GM12878 (cell line): ENCODE results near the gene MYMX. TPM values are rescaled to one million over a fixed set of nuclear protein-coding genes. Genes with fewer than 3 reads are reported as not detected.

Source experiments
- ATAC-seq: fragments of 200-7000 bp; cut with Tn5 transposase; 3 replicates; pipeline ENCODE4 v1.9.1; 2020; ENCODE audit warnings: mild to moderate bottlenecking, moderate library complexity
- BruUV-seq: library from RNA; stranded (reverse); fragments of 400-500 nt; replicated peaks from 2 replicates; lab custom pipeline; 2021; lab: Mats Ljungman, UMichigan
- CTCF ChIA-PET: fragments of 300-600 bp; sonication (Branson Sonifier 250); formaldehyde crosslinking; extraction: SDS; loops from one replicate; lab custom pipeline; 2021; ENCODE audit warnings: inconsistent platforms; lab: Yijun Ruan, JAX
- POLR2A ChIA-PET: fragments of 350-600 bp; formaldehyde crosslinking; extraction: SDS; loops from one replicate; lab custom pipeline; 2021; ENCODE audit warnings: inconsistent platforms; lab: Charles Lee
- RAD21 ChIA-PET: fragments of 300-600 bp; sonication (Branson Sonifier 250); formaldehyde crosslinking; loops from one replicate; lab custom pipeline; 2023; ENCODE audit warnings: antibody characterized with exemption; ENCODE audit not compliant: unreplicated experiment; lab: Charles Lee
- SMC1A ChIA-PET: fragments of 300-600 bp; sonication (Branson Sonifier 250); formaldehyde crosslinking; loops from one replicate; lab custom pipeline; 2023; ENCODE audit not compliant: unreplicated experiment, uncharacterized antibody; lab: Charles Lee
- DNase-seq: peaks from one replicate; pipeline ENCODE4 v3.0.0-alpha.2; 2011; ENCODE audit warnings: low read depth, low spot score
- FAIRE-seq: peaks from 3 replicates; lab custom pipeline; 2011; peaks lifted over from hg19 to GRCh38; lab: Jason Lieb, UNC
- H2AFZ ChIP-seq: 2 replicates; pipeline ENCODE4 v1.6.0; 2011; ENCODE audit warnings: low read depth, low read length, control low read depth; ENCODE audit not compliant: control insufficient read depth
- H3K27ac ChIP-seq: 2 replicates; pipeline ENCODE4 v1.5.1; 2011; ENCODE audit warnings: control low read depth; ENCODE audit not compliant: control insufficient read depth, insufficient read depth
- H3K27me3 ChIP-seq, 2 experiments: replicated peaks in 1 of 2; 2 replicates each; pipeline versions ENCODE4 v1.6.0 to v1.6.1; 2011; ENCODE audit warnings: low read length in 1 of 2; ENCODE audit not compliant: control insufficient read depth in 2 of 2, insufficient read depth in 2 of 2
- H3K36me3 ChIP-seq, 2 experiments: 2 replicates each; pipeline ENCODE4 v1.5.1; 2011; ENCODE audit warnings: low read length in 1 of 2; ENCODE audit not compliant: control insufficient read depth in 2 of 2, insufficient read depth in 2 of 2
- H3K4me1 ChIP-seq: 2 replicates; pipeline ENCODE4 v1.6.1; 2011; ENCODE audit warnings: mild to moderate bottlenecking, low read length, moderate library complexity, mixed read lengths; ENCODE audit not compliant: control insufficient read depth, insufficient read depth
- H3K4me2 ChIP-seq: 2 replicates; pipeline ENCODE4 v1.6.0; 2011; ENCODE audit warnings: control low read depth; ENCODE audit not compliant: control insufficient read depth, insufficient read depth
- H3K4me3 ChIP-seq: fragments of 200-600 bp; sonication (generic); 2 replicates; pipeline ENCODE4 v1.5.1; 2016
- H3K79me2 ChIP-seq: 2 replicates; pipeline ENCODE4 v1.6.0; 2011; ENCODE audit warnings: low read length; ENCODE audit not compliant: control insufficient read depth, insufficient read depth
- H3K9ac ChIP-seq: 2 replicates; pipeline ENCODE4 v1.8.0; 2011; ENCODE audit warnings: low read length, control low read depth, mixed read lengths; ENCODE audit not compliant: control insufficient read depth, insufficient read depth
- H3K9me3 ChIP-seq: replicated peaks from 3 replicates; pipeline ENCODE4 v1.5.1; 2011; ENCODE audit warnings: mild to moderate bottlenecking, low read length; ENCODE audit not compliant: control insufficient read depth, insufficient read depth
- H4K20me1 ChIP-seq: 2 replicates; pipeline ENCODE4 v1.6.0; 2011; ENCODE audit not compliant: control insufficient read depth, insufficient read depth
- BCL11A ChIP-seq: IDR thresholded peaks from 2 replicates; pipeline ENCODE4 v1.6.1; 2011; ENCODE audit warnings: low read depth, low read length
- FOXM1 ChIP-seq: IDR thresholded peaks from 2 replicates; pipeline ENCODE4 v1.6.1; 2012; ENCODE audit warnings: low read depth, mild to moderate bottlenecking, inconsistent platforms, low read length, moderate library complexity
- PAX5 ChIP-seq: IDR thresholded peaks from 2 replicates; pipeline ENCODE4 v1.6.1; 2011; ENCODE audit warnings: low read depth, low read length, borderline replicate concordance
- STAT1 ChIP-seq: fragments of 450-650 bp; conservative IDR thresholded peaks from 2 replicates; pipeline ENCODE4 v1.6.1; 2014; ENCODE audit warnings: antibody characterized with exemption, mild to moderate bottlenecking
- USF1 ChIP-seq: IDR thresholded peaks from 2 replicates; pipeline ENCODE4 v1.6.1; 2011; ENCODE audit warnings: borderline replicate concordance, low read depth, mild to moderate bottlenecking, moderate library complexity, mixed read lengths, low read length; ENCODE audit not compliant: insufficient read depth; ENCODE audit errors: extremely low read length
- ZBED1 ChIP-seq: IDR thresholded peaks from 2 replicates; pipeline ENCODE4 v1.6.1; 2016; ENCODE audit warnings: borderline replicate concordance
- ZNF24 ChIP-seq: fragments of 450-650 bp; IDR thresholded peaks from 2 replicates; pipeline ENCODE4 v1.6.1; 2017; ENCODE audit warnings: antibody characterized with exemption, mild to moderate bottlenecking
- WGBS: methylation state at CpG from one replicate; pipeline ENCODE4 v1.1.6; 2016; ENCODE audit warnings: low lambda C conversion rate; ENCODE audit not compliant: insufficient replicate concordance, insufficient coverage; ENCODE audit errors: missing lambda C conversion rate; 5-methylcytosine and 5-hydroxymethylcytosine counted together
- in situ Hi-C: fragments of 300-500 bp; cut with MboI; formaldehyde crosslinking; loops from 9 replicates; pipeline ENCODE4 v1.14.3; 2018; ENCODE audit warnings: mixed read lengths
- intact Hi-C: fragments of 100-400 bp; cut with micrococcal nuclease; formaldehyde crosslinking; loops from one replicate; pipeline ENCODE4 v1.14.2; 2022; ENCODE audit not compliant: unreplicated experiment
- polyA plus RNA-seq, 11 experiments: library from polyadenylated mRNA; depleted of rRNA in 4 of 11; unstranded in 6 of 11; stranded (reverse) in 5 of 11; fragments of >200 nt; fragmentation: Nextera tagmentation in 4 of 11; fragmentation: Illumina TruSeq in 1 of 11; extraction: Ambion mirVana in 4 of 11; extraction: Trizol in 1 of 11; gene quantifications; 1 replicate in 1 of 11; 2 replicates in 10 of 11; pipeline versions ENCODE4 v1.2.1 to v1.2.3, GENCODE V29; 2011 to 2016; ENCODE audit warnings: inconsistent platforms in 2 of 11, missing spikeins in 2 of 11, low read depth in 1 of 11
- total RNA-seq, 4 experiments: library from RNA; depleted of rRNA in 3 of 4; stranded (reverse); fragments of >200 nt in 3 of 4; fragmentation: Illumina TruSeq in 1 of 4; extraction: Trizol in 1 of 4; gene quantifications; 2 replicates each; pipeline versions ENCODE4 v1.2.1 to v1.2.3, GENCODE V29; 2013 to 2021

Gene MYMX
- total and polyA plus RNA-seq, 10 of the 15 experiments (the other 5 are each of a cell fraction or from before 2014, with no cell fraction given) = not detected

DNA sequence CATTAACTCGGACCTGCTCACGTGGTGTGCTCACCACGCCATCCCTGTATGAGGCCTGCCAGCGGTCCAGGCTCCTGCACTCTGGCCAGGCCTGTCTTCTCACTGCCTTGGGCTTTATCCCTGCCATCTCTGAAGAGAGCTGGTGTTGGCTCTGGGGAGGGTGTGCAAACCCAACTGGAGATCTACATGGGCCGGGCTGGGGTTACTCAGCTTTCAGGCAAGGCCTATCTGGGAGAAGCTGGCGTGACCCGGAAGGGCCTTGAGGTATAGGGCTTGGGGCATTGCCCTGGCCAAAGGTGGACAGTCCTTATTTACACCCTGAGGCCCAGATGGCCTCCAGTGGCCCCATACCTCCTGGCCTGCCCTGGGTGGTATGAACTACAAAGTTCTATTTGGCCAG, 11.7 kb downstream of the MYMX start:
- DNase-seq (no peak), ATAC-seq (no peak), FAIRE-seq (no peak)
- H3K9me3 ChIP-seq = no peaks in the 10 kb centered on the region
- intact Hi-C loops = no loop called here
- H3K4me2 ChIP-seq = no peak overlapping the region
- SMC1A ChIA-PET = interaction anchor here (0.8 to 2.3 kb wide), 3 partner anchors 7 to 65 kb away, joined by 3 to 6 read pairs (median 4); no protein-coding TSS in a partner anchor
- H3K36me3 ChIP-seq = peaks cover 4 to 18% of the 10 kb centered on the region in 2 experiments; a peak in 3 of 4 replicates
- in situ Hi-C loops = no loop called here
- CTCF ChIA-PET = interaction anchor here (0.8 to 2.0 kb wide), 3 partner anchors 9 to 33 kb away, joined by 3 to 9 read pairs (median 4); partner anchors contain the start of gene HSP90AB1
- H3K27me3 ChIP-seq = no peaks in the 10 kb centered on the region
- no TSS peak for BruUV-seq
- H3K4me3 ChIP-seq = no peak overlapping the region
- POLR2A ChIA-PET = interaction anchor here (0.6 kb wide), 1 partner anchor 13 kb away, joined by 3 read pairs; no protein-coding TSS in a partner anchor
- H3K79me2 ChIP-seq = peaks cover 31% of the 10 kb centered on the region
- no peaks in the 10 kb centered on the region for H4K20me1 ChIP-seq
- H3K9ac ChIP-seq = no peak overlapping the region
- 95% methylated on average over 7 of the region's 7 CpGs for WGBS
- H3K27ac ChIP-seq = no peak overlapping the region
- RAD21 ChIA-PET = interaction anchor here (1.7 kb wide), 1 partner anchor 53 kb away, joined by 4 read pairs; no protein-coding TSS in a partner anchor
- H2AFZ ChIP-seq = no peak overlapping the region
- H3K4me1 ChIP-seq = peaks cover 13% of the 10 kb centered on the region
- TF ChIP-seq ZNF24 = no peak
- no peak for TF ChIP-seq BCL11A
- no peak for TF ChIP-seq PAX5
- TF ChIP-seq ZBED1 = no peak
- no peak for TF ChIP-seq STAT1
- no peak for TF ChIP-seq USF1
- TF ChIP-seq FOXM1 = no peak
- TF ChIP-seq, all 136 proteins: peak for 0
